ENCODE measurements around the gene RBM38. TPM values are rescaled to one million over a fixed set of nuclear protein-coding genes. Genes with fewer than 3 reads are reported as not detected.

Gene RBM38
- total and polyA plus RNA-seq, 12 donors = 3.0 to 30.9 (median 14.1) TPM

GRCh38 chr20:57389695-57390603 is 1.2 kb upstream of the RBM38 start:
- Histone ChIP-seq H3K36me3 (replicated peaks in 1 of 2) (no peaks in the 10 kb centered on the region), H3K4me3 (peak overlapping the region in 1 of 4 donors; percentile 60), H3K9me3 (replicated peaks in 1 of 3) (no peaks in the 10 kb centered on the region), H3K4me1 (replicated peaks in 1 of 2) (peaks cover 13 to 26% of the 10 kb centered on the region in 2 donors), H3K27ac (peak overlapping the region in 3 of 5 donors; percentile 31 to 80 (median 33)), H3K27me3 (no peaks in the 10 kb centered on the region)
- TF ChIP-seq POLR2A (IDR thresholded peaks at IDR 0.05) = no peak
- TF ChIP-seq CTCF (IDR thresholded peaks at IDR 0.05) = no peak
- intact Hi-C loops (cut with DNase I) = loop anchor here in 1 of 2 donors (10.0 kb wide), 1 partner anchor 205 kb away; no protein-coding TSS in a partner anchor
- peak in 2 of 7 donors; percentile 22 to 34 for DNase-seq
- WGBS, 4 donors = 35 to 43% (median 39%) methylated on average over 28 to 52 of the region's 52 CpGs

GRCh38 chr20:57391439-57392301 is 474 bp downstream of the RBM38 start:
- intact Hi-C loops (cut with DNase I) = no loop called here
- peak in 4 of 7 donors; percentile 24 to 35 (median 30) for DNase-seq
- Histone ChIP-seq H3K27ac (peak overlapping the region in 2 of 5 donors; percentile 52 to 64), H3K4me1 (replicated peaks in 1 of 2) (peaks cover 25 to 40% of the 10 kb centered on the region in 2 donors), H3K27me3 (no peaks in the 10 kb centered on the region), H3K36me3 (replicated peaks in 1 of 2) (no peaks in the 10 kb centered on the region), H3K4me3 (peak overlapping the region; percentile 19 to 81 (median 42)), H3K9me3 (replicated peaks in 1 of 3) (no peaks in the 10 kb centered on the region)
- TF ChIP-seq POLR2A (IDR thresholded peaks at IDR 0.05) (peak in 1 of 2 donors; percentile 24), CTCF (IDR thresholded peaks at IDR 0.05) (no peak)
- 1 to 25% (median 12%) methylated on average over 7 to 95 of the region's 98 CpGs for WGBS, 4 donors

- peak overlapping the region in 3 of 4 donors; percentile 12 to 81 (median 50) for H3K4me3 ChIP-seq
- H3K4me1 ChIP-seq (replicated peaks in 1 of 2) = peaks cover 25 to 49% of the 10 kb centered on the region in 2 donors
- 7 to 57% (median 33%) methylated on average over 5 to 33 of the region's 33 CpGs for WGBS, 4 donors
- peak overlapping the region in 3 of 5 donors; percentile 30 to 52 (median 30) for H3K27ac ChIP-seq
- no peaks in the 10 kb centered on the region for H3K9me3 ChIP-seq (replicated peaks in 1 of 3)
- peak in 5 of 7 donors; percentile 46 to 70 (median 59) for DNase-seq
- intact Hi-C loops (cut with DNase I) = no loop called here
- H3K36me3 ChIP-seq (replicated peaks in 1 of 2) = peaks cover 0 to 4% of the 10 kb centered on the region in 2 donors
- TF ChIP-seq POLR2A (IDR thresholded peaks at IDR 0.05) (peak in 1 of 2 donors; percentile 43), CTCF (IDR thresholded peaks at IDR 0.05) (no peak)
- no peaks in the 10 kb centered on the region for H3K27me3 ChIP-seq
Measured at GRCh38 chr20:57392512-57393271, 1.5 kb downstream of the RBM38 start.

All from adrenal gland (tissue), 12 donors.